ENCODE results near the gene TMEM181. TPM values are rescaled to one million over a fixed set of nuclear protein-coding genes. Genes with fewer than 3 reads are reported as not detected.

The TMEM181 gene
- total RNA-seq, 1 donor from 2014 or later: 31.0 TPM

GRCh38 chr6:158633127-158633526 is 73.2 kb downstream of the TMEM181 start:
- FAIRE-seq (no peak), DNase-seq (ENCODE audit: low read depth) (no peak)
- peaks cover 19% of the 10 kb centered on the region for H3K4me1 ChIP-seq (ENCODE audit: insufficient read depth, low read length)
- Mint-ChIP-seq H3K27ac (ENCODE audit: unreplicated experiment) (peak overlapping the region; percentile 73), H3K36me3 (ENCODE audit: low read depth, unreplicated experiment) (peaks cover 18% of the 10 kb centered on the region), H3K27me3 (ENCODE audit: low read depth, unreplicated experiment) (no peaks in the 10 kb centered on the region), H3K4me1 (ENCODE audit: low read depth, unreplicated experiment) (peaks cover 14% of the 10 kb centered on the region), H3K9me3 (ENCODE audit: unreplicated experiment) (no peaks in the 10 kb centered on the region), H3K4me3 (ENCODE audit: unreplicated experiment) (no peak overlapping the region)
- no peak overlapping the region for H3K4me3 ChIP-seq (ENCODE audit: insufficient read depth, low read depth, low read length)
- H3K4me2 ChIP-seq (ENCODE audit: low read length): no peak overlapping the region
- H3K27me3 ChIP-seq (ENCODE audit: insufficient read depth, low read length): no peaks in the 10 kb centered on the region
- TF ChIP-seq EZH2 (IDR thresholded peaks at IDR 0.05; ENCODE audit: insufficient read depth, low read length) (no peak), CTCF (IDR thresholded peaks at IDR 0.05; ENCODE audit: insufficient read depth, low read depth, low read length) (no peak)
- H2AFZ ChIP-seq (ENCODE audit: low read depth, low read length): no peak overlapping the region
- H3K79me2 ChIP-seq (ENCODE audit: insufficient read depth, low read length): peaks cover 22% of the 10 kb centered on the region
- no peak overlapping the region for H3K27ac ChIP-seq (ENCODE audit: low read depth, low read length)
- peaks cover 28% of the 10 kb centered on the region for H4K20me1 ChIP-seq (ENCODE audit: insufficient read depth, low read length)
- H3K36me3 ChIP-seq (ENCODE audit: insufficient read depth, low read length): peaks cover 39% of the 10 kb centered on the region
- no peaks in the 10 kb centered on the region for H3K9me3 ChIP-seq (ENCODE audit: insufficient read depth, low read depth, low read length)
- H3K9ac ChIP-seq (ENCODE audit: low read length): no peak overlapping the region

GRCh38 chr6:158634695-158635426 is 75.0 kb downstream of the TMEM181 start:
- H3K27ac ChIP-seq (ENCODE audit: low read depth, low read length): no peak overlapping the region
- H3K4me3 ChIP-seq (ENCODE audit: insufficient read depth, low read depth, low read length): no peak overlapping the region
- FAIRE-seq (no peak), DNase-seq (ENCODE audit: low read depth) (no peak)
- H3K27me3 ChIP-seq (ENCODE audit: insufficient read depth, low read length): no peaks in the 10 kb centered on the region
- no peak overlapping the region for H2AFZ ChIP-seq (ENCODE audit: low read depth, low read length)
- no peak overlapping the region for H3K9ac ChIP-seq (ENCODE audit: low read length)
- H4K20me1 ChIP-seq (ENCODE audit: insufficient read depth, low read length): peaks cover 37% of the 10 kb centered on the region
- peaks cover 36% of the 10 kb centered on the region for H3K79me2 ChIP-seq (ENCODE audit: insufficient read depth, low read length)
- H3K4me3 Mint-ChIP-seq (ENCODE audit: unreplicated experiment): no peak overlapping the region
- H3K4me1 ChIP-seq (ENCODE audit: insufficient read depth, low read length): peaks cover 24% of the 10 kb centered on the region
- no peak overlapping the region for H3K27ac Mint-ChIP-seq (ENCODE audit: unreplicated experiment)
- H3K9me3 ChIP-seq (ENCODE audit: insufficient read depth, low read depth, low read length): no peaks in the 10 kb centered on the region
- peaks cover 38% of the 10 kb centered on the region for H3K36me3 ChIP-seq (ENCODE audit: insufficient read depth, low read length)
- H3K27me3 Mint-ChIP-seq (ENCODE audit: low read depth, unreplicated experiment): no peaks in the 10 kb centered on the region
- no peaks in the 10 kb centered on the region for H3K9me3 Mint-ChIP-seq (ENCODE audit: unreplicated experiment)
- peaks cover 18% of the 10 kb centered on the region for H3K4me1 Mint-ChIP-seq (ENCODE audit: low read depth, unreplicated experiment)
- peaks cover 11% of the 10 kb centered on the region for H3K36me3 Mint-ChIP-seq (ENCODE audit: low read depth, unreplicated experiment)
- H3K4me2 ChIP-seq (ENCODE audit: low read length): no peak overlapping the region
- no peak for TF ChIP-seq EZH2 (IDR thresholded peaks at IDR 0.05; ENCODE audit: insufficient read depth, low read length)
- TF ChIP-seq CTCF (IDR thresholded peaks at IDR 0.05; ENCODE audit: insufficient read depth, low read depth, low read length): no peak

GRCh38 chr6:158635427-158636073 is 75.7 kb downstream of the TMEM181 start:
- peaks cover 17% of the 10 kb centered on the region for H3K36me3 Mint-ChIP-seq (ENCODE audit: low read depth, unreplicated experiment)
- Histone ChIP-seq H3K27me3 (ENCODE audit: insufficient read depth, low read length) (no peaks in the 10 kb centered on the region), H3K4me1 (ENCODE audit: insufficient read depth, low read length) (peaks cover 29% of the 10 kb centered on the region), H3K9me3 (ENCODE audit: insufficient read depth, low read depth, low read length) (no peaks in the 10 kb centered on the region), H3K4me3 (ENCODE audit: insufficient read depth, low read depth, low read length) (no peak overlapping the region), H2AFZ (ENCODE audit: low read depth, low read length) (no peak overlapping the region), H4K20me1 (ENCODE audit: insufficient read depth, low read length) (peaks cover 44% of the 10 kb centered on the region), H3K36me3 (ENCODE audit: insufficient read depth, low read length) (peaks cover 36% of the 10 kb centered on the region), H3K9ac (ENCODE audit: low read length) (no peak overlapping the region), H3K27ac (ENCODE audit: low read depth, low read length) (no peak overlapping the region), H3K4me2 (ENCODE audit: low read length) (no peak overlapping the region), H3K79me2 (ENCODE audit: insufficient read depth, low read length) (peaks cover 43% of the 10 kb centered on the region)
- no peaks in the 10 kb centered on the region for H3K9me3 Mint-ChIP-seq (ENCODE audit: unreplicated experiment)
- H3K27me3 Mint-ChIP-seq (ENCODE audit: low read depth, unreplicated experiment): no peaks in the 10 kb centered on the region
- no peak overlapping the region for H3K27ac Mint-ChIP-seq (ENCODE audit: unreplicated experiment)
- DNase-seq (ENCODE audit: low read depth) (no peak), FAIRE-seq (no peak)
- H3K4me1 Mint-ChIP-seq (ENCODE audit: low read depth, unreplicated experiment): peaks cover 22% of the 10 kb centered on the region
- no peak for TF ChIP-seq EZH2 (IDR thresholded peaks at IDR 0.05; ENCODE audit: insufficient read depth, low read length)
- TF ChIP-seq CTCF (IDR thresholded peaks at IDR 0.05; ENCODE audit: insufficient read depth, low read depth, low read length): no peak
- H3K4me3 Mint-ChIP-seq (ENCODE audit: unreplicated experiment): no peak overlapping the region
